ENCODE results near the gene UBTF. TPM values are rescaled to one million over a fixed set of nuclear protein-coding genes. Genes with fewer than 3 reads are reported as not detected.

The UBTF gene
- total RNA-seq, 4 donors from 2014 or later: 65.7 to 71.9 (median 69.3) TPM

- Histone ChIP-seq H3K4me3 (no peak overlapping the region), H3K9me3 (no peaks in the 10 kb centered on the region), H3K36me3 (peaks cover 2 to 31% (median 11%) of the 10 kb centered on the region in 3 donors), H3K27me3 (no peaks in the 10 kb centered on the region), H3K4me1 (peaks cover 0 to 41% (median 4%) of the 10 kb centered on the region in 4 donors), H3K27ac (peak overlapping the region in 2 of 4 donors; percentile 19 to 99)
- DNase-seq (ENCODE audit: low spot score in 2 of 2): no peak
- 52 to 64% methylated on average over 5 of the region's 5 CpGs for WGBS, 2 donors
- TF ChIP-seq CTCF (IDR thresholded peaks at IDR 0.05): no peak
- TF ChIP-seq POLR2A (IDR thresholded peaks at IDR 0.05): no peak
- no peak for TF ChIP-seq EP300 (IDR thresholded peaks at IDR 0.05)
Observed at GRCh38 chr17:44204441-44204882, 15.0 kb downstream of the UBTF start.

GRCh38 chr17:44203731-44204440, 15.6 kb downstream of the UBTF start:
- Histone ChIP-seq H3K27me3 (no peaks in the 10 kb centered on the region), H3K4me3 (no peak overlapping the region), H3K9me3 (no peaks in the 10 kb centered on the region), H3K27ac (peak overlapping the region in 3 of 4 donors; percentile 46 to 99 (median 72)), H3K4me1 (peaks cover 0 to 41% (median 4%) of the 10 kb centered on the region in 4 donors), H3K36me3 (peaks cover 0 to 26% (median 11%) of the 10 kb centered on the region in 3 donors)
- TF ChIP-seq CTCF (IDR thresholded peaks at IDR 0.05) (peak; percentile 39 to 67 (median 62)), POLR2A (IDR thresholded peaks at IDR 0.05) (no peak), EP300 (IDR thresholded peaks at IDR 0.05) (no peak)
- WGBS, 2 donors: 54 to 56% methylated on average over 9 of the region's 9 CpGs
- DNase-seq (ENCODE audit: low spot score in 2 of 2): peak in 1 of 2 donors; percentile 39

GRCh38 chr17:44202756-44203155, 16.7 kb downstream of the UBTF start:
- no peaks in the 10 kb centered on the region for H3K27me3 ChIP-seq
- peak; percentile 40 to 42 for TF ChIP-seq EP300 (IDR thresholded peaks at IDR 0.05)
- no peak for TF ChIP-seq POLR2A (IDR thresholded peaks at IDR 0.05)
- TF ChIP-seq CTCF (IDR thresholded peaks at IDR 0.05): no peak
- 46 to 54% methylated on average over 4 of the region's 4 CpGs for WGBS, 2 donors
- peaks cover 0 to 14% (median 4%) of the 10 kb centered on the region in 3 donors for H3K36me3 ChIP-seq
- DNase-seq (ENCODE audit: low spot score in 2 of 2): peak; percentile 34 to 41
- H3K27ac ChIP-seq: peak overlapping the region in 3 of 4 donors; percentile 46 to 99 (median 72)
- peaks cover 0 to 50% (median 11%) of the 10 kb centered on the region in 4 donors for H3K4me1 ChIP-seq
- H3K4me3 ChIP-seq: no peak overlapping the region
- no peaks in the 10 kb centered on the region for H3K9me3 ChIP-seq

- H3K4me1 ChIP-seq: peaks cover 0 to 59% (median 13%) of the 10 kb centered on the region in 4 donors
- H3K27ac ChIP-seq: peak overlapping the region; percentile 95 to 99 (median 98)
- TF ChIP-seq EP300 (IDR thresholded peaks at IDR 0.05) (no peak), POLR2A (IDR thresholded peaks at IDR 0.05) (no peak), CTCF (IDR thresholded peaks at IDR 0.05) (no peak)
- no peaks in the 10 kb centered on the region for H3K9me3 ChIP-seq
- peak overlapping the region; percentile 68 to 96 (median 88) for H3K4me3 ChIP-seq
- peaks cover 0 to 19% (median 0%) of the 10 kb centered on the region in 3 donors for H3K36me3 ChIP-seq
- no peaks in the 10 kb centered on the region for H3K27me3 ChIP-seq
- no peak for DNase-seq (ENCODE audit: low spot score in 2 of 2)
- WGBS, 2 donors: 6 to 12% methylated on average over 17 to 34 of the region's 36 CpGs
Observed at GRCh38 chr17:44200478-44201155, 18.9 kb downstream of the UBTF start.
